Upper lobe of right lung (tissue), 1 donor: Measurements from ENCODE around the gene LRCH1. TPM values are rescaled to one million over a fixed set of nuclear protein-coding genes. Genes with fewer than 3 reads are reported as not detected.

Experiments
- ATAC-seq: fragments of 200-7000 bp; cut with Tn5 transposase; one replicate; pipeline ENCODE4 v1.9.1; 2020; ENCODE audit warnings: mild to moderate bottlenecking, moderate library complexity
- DNase-seq: peaks from one replicate; pipeline ENCODE4 v3.0.0-alpha.2; 2020
- H3K27ac ChIP-seq: fragments of 200-600 bp; one replicate; pipeline ENCODE4 v1.8.0; 2022
- H3K27me3 ChIP-seq: fragments of 200-600 bp; one replicate; pipeline ENCODE4 v1.8.0; 2022; ENCODE audit warnings: mild to moderate bottlenecking
- H3K36me3 ChIP-seq: fragments of 200-600 bp; one replicate; pipeline ENCODE4 v1.8.0; 2022
- H3K4me1 ChIP-seq: fragments of 200-600 bp; one replicate; pipeline ENCODE4 v1.8.0; 2022
- H3K4me3 ChIP-seq: fragments of 200-600 bp; one replicate; pipeline ENCODE4 v1.8.0; 2022; ENCODE audit warnings: mild to moderate bottlenecking
- H3K9me3 ChIP-seq: fragments of 200-600 bp; one replicate; pipeline ENCODE4 v1.8.0; 2022
- CTCF ChIP-seq: fragments of 200-600 bp; IDR thresholded peaks from one replicate; pipeline ENCODE4 v1.8.0; 2022; ENCODE audit warnings: antibody characterized with exemption
- intact Hi-C: fragments of 100-400 bp; cut with DNase I; formaldehyde crosslinking; loops from one replicate; pipeline ENCODE4 v1.11.0; 2022
- total RNA-seq: library from RNA; stranded (reverse); fragmentation: NEBNext Ultra II Directional; extraction: Animal tissue kit (Norgen Biotek cat#: 25700); gene quantifications from one replicate; pipeline ENCODE4 v1.2.1, GENCODE V29; 2021
- donor health status: DM: no; HTN: yes; CAD: no; lungs with severe emphysema.

Gene LRCH1
- total RNA-seq, 1 donor from 2014 or later = 32.0 TPM

DNA sequence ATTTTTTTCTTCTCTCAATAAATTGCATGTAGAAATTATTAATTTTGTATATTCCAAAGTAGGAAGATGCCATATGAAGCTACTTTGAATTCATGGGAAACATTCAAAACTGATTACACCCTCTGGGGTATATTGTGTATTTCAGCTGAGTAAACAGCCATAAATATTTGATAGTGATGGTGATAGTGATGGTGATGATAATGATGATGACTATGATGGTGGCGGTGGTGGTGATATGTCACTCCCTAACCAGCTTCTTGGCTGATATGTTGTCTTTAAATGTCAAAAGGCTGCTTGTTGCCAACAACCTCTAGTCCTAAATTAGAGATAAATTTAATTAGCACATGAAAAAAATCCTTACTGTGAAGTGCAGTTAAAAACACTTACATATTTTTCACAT lies 102.0 kb downstream of the LRCH1 start:
- no peak for ATAC-seq
- no peak for TF ChIP-seq CTCF
- no peak for DNase-seq
- Histone ChIP-seq H3K9me3 (no peaks in the 10 kb centered on the region), H3K4me3 (no peak overlapping the region), H3K4me1 (peaks cover 34% of the 10 kb centered on the region), H3K27me3 (no peaks in the 10 kb centered on the region), H3K36me3 (peaks cover 4% of the 10 kb centered on the region), H3K27ac (peak overlapping the region; percentile 68)
- intact Hi-C loops = no loop called here

DNA sequence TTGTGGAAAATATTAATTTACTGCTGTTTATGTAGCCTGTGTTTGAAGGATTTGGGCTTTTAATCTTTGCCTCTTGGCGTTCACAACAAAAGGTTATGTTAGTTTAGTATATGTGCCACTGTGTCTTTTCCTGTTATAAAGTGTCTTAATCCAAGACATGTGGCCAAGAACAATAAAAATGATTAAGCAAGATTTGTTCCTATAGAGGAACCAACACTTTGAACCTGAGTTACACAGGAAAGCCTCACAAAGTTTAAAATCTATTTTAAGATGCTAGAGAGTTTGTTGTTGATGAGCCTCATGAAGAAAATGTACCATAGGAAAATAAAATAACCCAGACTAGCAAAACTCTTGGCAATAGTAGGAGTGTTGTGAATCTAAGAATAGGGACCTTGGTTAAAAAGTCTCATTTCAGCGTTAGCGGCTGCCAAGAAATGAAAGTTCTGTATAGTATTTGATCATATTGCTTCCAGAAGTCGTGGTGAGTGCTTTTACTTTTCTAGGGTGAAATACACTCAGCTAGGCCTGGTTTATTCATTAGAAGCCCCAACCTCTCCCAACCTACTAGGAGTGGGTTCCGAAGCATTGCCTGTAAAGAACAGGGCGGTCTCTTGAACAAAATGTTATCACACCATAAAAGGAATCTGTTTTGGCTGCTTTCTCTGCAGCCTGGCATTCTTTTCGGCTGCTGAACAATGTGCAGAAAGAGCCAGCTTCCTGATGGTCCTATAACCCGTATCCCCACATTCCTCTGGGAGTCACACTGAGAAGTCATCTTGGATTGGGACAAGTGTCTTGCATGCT lies 102.6 kb downstream of the LRCH1 start:
- Histone ChIP-seq H3K4me3 (no peak overlapping the region), H3K9me3 (no peaks in the 10 kb centered on the region), H3K27ac (peak overlapping the region; percentile 68), H3K27me3 (no peaks in the 10 kb centered on the region), H3K36me3 (peaks cover 4% of the 10 kb centered on the region), H3K4me1 (peaks cover 33% of the 10 kb centered on the region)
- peak; percentile 59 for ATAC-seq
- intact Hi-C loops = no loop called here
- no peak for TF ChIP-seq CTCF
- DNase-seq = no peak

- intact Hi-C loops = no loop called here
- no peak for DNase-seq
- no peak for TF ChIP-seq CTCF
- ATAC-seq = no peak
- no peak overlapping the region for H3K27ac ChIP-seq
- peaks cover 4% of the 10 kb centered on the region for H3K36me3 ChIP-seq
- peaks cover 33% of the 10 kb centered on the region for H3K4me1 ChIP-seq
- H3K4me3 ChIP-seq = no peak overlapping the region
- H3K27me3 ChIP-seq = no peaks in the 10 kb centered on the region
- no peaks in the 10 kb centered on the region for H3K9me3 ChIP-seq
These were observed 103.8 kb downstream of the LRCH1 start for GRCh38 chr13:46656786-46657185.

- Histone ChIP-seq H3K9me3 (no peaks in the 10 kb centered on the region), H3K27ac (no peak overlapping the region), H3K27me3 (no peaks in the 10 kb centered on the region), H3K4me1 (peaks cover 31% of the 10 kb centered on the region), H3K4me3 (no peak overlapping the region), H3K36me3 (no peaks in the 10 kb centered on the region)
- intact Hi-C loops = no loop called here
- DNase-seq = no peak
- ATAC-seq = peak; percentile 43
- TF ChIP-seq CTCF = no peak
These were observed 106.6 kb downstream of the LRCH1 start for GRCh38 chr13:46659413-46660065.

- ATAC-seq = no peak
These were observed 107.4 kb downstream of the LRCH1 start for GRCh38 chr13:46660416-46660815.

More at GRCh38 chr13:46660416-46660815, 107.4 kb downstream of the LRCH1 start:
- no peaks in the 10 kb centered on the region for H3K27me3 ChIP-seq
- peaks cover 30% of the 10 kb centered on the region for H3K4me1 ChIP-seq
- H3K27ac ChIP-seq = no peak overlapping the region
- intact Hi-C loops = no loop called here
- H3K4me3 ChIP-seq = no peak overlapping the region
- H3K36me3 ChIP-seq = no peaks in the 10 kb centered on the region
- H3K9me3 ChIP-seq = no peaks in the 10 kb centered on the region
- TF ChIP-seq CTCF = no peak
- DNase-seq = no peak
